Measurements from ENCODE around the gene KHNYN. TPM values are rescaled to one million over a fixed set of nuclear protein-coding genes. Genes with fewer than 3 reads are reported as not detected.
"Not testable (repeated sequence)": the region's sequence is repeated elsewhere in the genome, so short reads cannot be mapped to it uniquely, and the experiment has no call there.

The KHNYN gene
- total RNA-seq, 4 donors from 2014 or later, result 66.0 to 147 (median 90.6) TPM

GRCh38 chr14:24463017-24463883 lies 33.5 kb downstream of the KHNYN start:
- intact Hi-C loops (cut with DNase I; ENCODE audit: low total_unique reads), result no loop called here
- H3K4me3 ChIP-seq (ENCODE audit: low read depth, poor library complexity, severe bottlenecking), result no peak overlapping the region
- no peak for TF ChIP-seq POLR2A (IDR thresholded peaks at IDR 0.05)
- TF ChIP-seq CTCF (IDR thresholded peaks at IDR 0.05), result no peak
- DNase-seq (ENCODE audit: low spot score in 2 of 2), result no peak
- WGBS, 2 donors, result 44 to 71% methylated on average over 5 of the region's 5 CpGs

- intact Hi-C loops (cut with DNase I; ENCODE audit: low total_unique reads), result no loop called here
- no peak overlapping the region for H3K4me3 ChIP-seq (ENCODE audit: low read depth, poor library complexity, severe bottlenecking)
- TF ChIP-seq CTCF (IDR thresholded peaks at IDR 0.05) (no peak), POLR2A (IDR thresholded peaks at IDR 0.05) (no peak)
- WGBS, 2 donors, result 69 to 73% methylated on average over 4 of the region's 4 CpGs
- DNase-seq (ENCODE audit: low spot score in 2 of 2), result no peak
Observed at GRCh38 chr14:24463884-24464785, 34.4 kb downstream of the KHNYN start.

- no peak overlapping the region for H3K4me3 ChIP-seq (ENCODE audit: low read depth, poor library complexity, severe bottlenecking)
- intact Hi-C loops (cut with DNase I; ENCODE audit: low total_unique reads), result no loop called here
- TF ChIP-seq POLR2A (IDR thresholded peaks at IDR 0.05) (no peak), CTCF (IDR thresholded peaks at IDR 0.05) (no peak)
- no peak for DNase-seq (ENCODE audit: low spot score in 2 of 2)
- 92 to 93% methylated on average over 3 of the region's 3 CpGs for WGBS, 2 donors
Observed at GRCh38 chr14:24465368-24465767, 35.6 kb downstream of the KHNYN start.

- intact Hi-C loops (cut with DNase I; ENCODE audit: low total_unique reads), result no loop called here
- no peak overlapping the region for H3K4me3 ChIP-seq (ENCODE audit: low read depth, poor library complexity, severe bottlenecking)
- no peak for DNase-seq (ENCODE audit: low spot score in 2 of 2)
- 94 to 95% methylated on average over 3 of the region's 3 CpGs for WGBS, 2 donors
- no peak for TF ChIP-seq CTCF (IDR thresholded peaks at IDR 0.05)
- no peak for TF ChIP-seq POLR2A (IDR thresholded peaks at IDR 0.05)
Observed at GRCh38 chr14:24465805-24466204, 36.1 kb downstream of the KHNYN start.

GRCh38 chr14:24470450-24470849 lies 40.7 kb downstream of the KHNYN start:
- WGBS, 2 donors, result 86 to 94% methylated on average over 2 of the region's 2 CpGs
- DNase-seq (ENCODE audit: low spot score in 2 of 2); H3K4me3 ChIP-seq (ENCODE audit: low read depth, poor library complexity, severe bottlenecking); intact Hi-C loops (cut with DNase I; ENCODE audit: low total_unique reads): not testable (repeated sequence)

GRCh38 chr14:24473211-24473610 lies 43.5 kb downstream of the KHNYN start:
- no peak overlapping the region for H3K4me3 ChIP-seq (ENCODE audit: low read depth, poor library complexity, severe bottlenecking)
- no peak for DNase-seq (ENCODE audit: low spot score in 2 of 2)
- 66 to 76% methylated on average over 7 to 12 of the region's 12 CpGs for WGBS, 2 donors
- intact Hi-C loops (cut with DNase I; ENCODE audit: low total_unique reads), result no loop called here
- TF ChIP-seq CTCF (IDR thresholded peaks at IDR 0.05), result no peak
- TF ChIP-seq POLR2A (IDR thresholded peaks at IDR 0.05), result no peak

Data from lower leg skin (tissue), 4 donors.